NB4 (cell line): ENCODE measurements around the gene DGKH.

Source experiments
- CTCF ChIP-seq: IDR thresholded peaks from one replicate; pipeline ENCODE4 v1.5.1; 2012; ENCODE audit warnings: low read depth, low read length
- MAX ChIP-seq: IDR thresholded peaks from 2 replicates; pipeline ENCODE4 v1.6.1; 2011; ENCODE audit warnings: low read depth, low read length
- MYC ChIP-seq: IDR thresholded peaks from 2 replicates; pipeline ENCODE4 v1.6.1; 2011; ENCODE audit warnings: low read depth, low read length
- POLR2A ChIP-seq: IDR thresholded peaks from 2 replicates; pipeline ENCODE4 v1.6.1; 2011; ENCODE audit warnings: mild to moderate bottlenecking; ENCODE audit not compliant: insufficient read length; ENCODE audit errors: extremely low read depth

GRCh38 chr13:42228527-42228926 lies 180.1 kb downstream of the DGKH start:
- no peak for TF ChIP-seq CTCF
- no peak for TF ChIP-seq MAX
- no peak for TF ChIP-seq POLR2A
- TF ChIP-seq MYC: no peak
